Measurements from ENCODE around the gene KCNK1.

GRCh38 chr1:233606813-233607212, 7.1 kb upstream of the KCNK1 start:
- no peak for TF ChIP-seq CTCF (IDR thresholded peaks at IDR 0.05)
- TF ChIP-seq POLR2AphosphoS5 (IDR thresholded peaks at IDR 0.05; ENCODE audit: low read depth, low read length), result no peak
- TF ChIP-seq REST (IDR thresholded peaks at IDR 0.05; ENCODE audit: insufficient read depth in 1 of 2, low read depth in 2 of 2, low read length in 1 of 2), result no peak
- TF ChIP-seq TCF7L2 (IDR thresholded peaks at IDR 0.05; ENCODE audit: low read depth, low read length), result no peak
- no peak for TF ChIP-seq SIN3A (IDR thresholded peaks at IDR 0.05; ENCODE audit: borderline replicate concordance, insufficient read depth, low read depth, low read length)

Data from Panc1 (cell line).